ES-I3 (cell line): ENCODE results near the gene ATP8B3.
A peak's percentile ranks its signal among the peaks of the same experiment; 100 is the strongest.
"Not testable (repeated sequence)": the region's sequence is repeated elsewhere in the genome, so short reads cannot be mapped to it uniquely, and the experiment has no call there.

ENCODE experiments used
- H3K36me3 ChIP-seq: 2 replicates; pipeline ENCODE4 v1.6.1; 2013; ENCODE audit warnings: mild to moderate bottlenecking, low read length, control low read depth, moderate library complexity; ENCODE audit not compliant: insufficient read depth
- H3K4me1 ChIP-seq: 2 replicates; pipeline ENCODE4 v1.6.1; 2013; ENCODE audit warnings: mild to moderate bottlenecking, control low read depth, low read length; ENCODE audit not compliant: insufficient read depth
- H3K9ac ChIP-seq: 2 replicates; pipeline ENCODE4 v1.6.1; 2013; ENCODE audit warnings: low read depth, mild to moderate bottlenecking, low read length, moderate library complexity
- H3K9me3 ChIP-seq: 2 replicates; pipeline ENCODE4 v1.6.1; 2013; ENCODE audit warnings: mild to moderate bottlenecking, low read length, moderate library complexity; ENCODE audit not compliant: control insufficient read depth, insufficient read depth

Gene ATP8B3

GRCh38 chr19:1807695-1808394 lies 4.2 kb downstream of the ATP8B3 start:
- H3K4me1 ChIP-seq, result no peaks in the 10 kb centered on the region
- no peak overlapping the region for H3K9ac ChIP-seq
- H3K36me3 ChIP-seq, result no peaks in the 10 kb centered on the region
- H3K9me3 ChIP-seq, result no peaks in the 10 kb centered on the region

GRCh38 chr19:1807030-1807694 lies 4.9 kb downstream of the ATP8B3 start:
- H3K4me1 ChIP-seq, result no peaks in the 10 kb centered on the region
- H3K9me3 ChIP-seq, result no peaks in the 10 kb centered on the region
- no peaks in the 10 kb centered on the region for H3K36me3 ChIP-seq
- H3K9ac ChIP-seq, result no peak overlapping the region

- no peaks in the 10 kb centered on the region for H3K36me3 ChIP-seq
Observed at GRCh38 chr19:1806184-1807029, 5.7 kb downstream of the ATP8B3 start.

GRCh38 chr19:1805401-1806183 lies 6.5 kb downstream of the ATP8B3 start:
- Histone ChIP-seq H3K9me3 (no peaks in the 10 kb centered on the region), H3K9ac (no peak overlapping the region), H3K4me1 (no peaks in the 10 kb centered on the region), H3K36me3 (no peaks in the 10 kb centered on the region)

More at GRCh38 chr19:1806184-1807029, 5.7 kb downstream of the ATP8B3 start:
- no peak overlapping the region for H3K9ac ChIP-seq
- no peaks in the 10 kb centered on the region for H3K4me1 ChIP-seq
- no peaks in the 10 kb centered on the region for H3K9me3 ChIP-seq

- Histone ChIP-seq H3K9ac (no peak overlapping the region), H3K36me3 (no peaks in the 10 kb centered on the region), H3K9me3 (no peaks in the 10 kb centered on the region), H3K4me1 (no peaks in the 10 kb centered on the region)
Observed at GRCh38 chr19:1804858-1805257, 7.2 kb downstream of the ATP8B3 start.

- Histone ChIP-seq H3K9ac (no peak overlapping the region), H3K36me3 (no peaks in the 10 kb centered on the region), H3K9me3 (no peaks in the 10 kb centered on the region), H3K4me1 (0 out of 2 replicates have a peak, but pooled peaks cover 4% of the 10 kb centered on the region)
Observed at GRCh38 chr19:1799695-1800342, 12.3 kb downstream of the ATP8B3 start.

- H3K9me3 ChIP-seq, H3K9ac ChIP-seq, H3K36me3 ChIP-seq: not testable (repeated sequence)
- peaks cover 13% of the 10 kb centered on the region; the same call in 1 of the 2 replicates for H3K4me1 ChIP-seq
Observed at GRCh38 chr19:1797313-1797712, 14.8 kb downstream of the ATP8B3 start.

- Histone ChIP-seq H3K9me3 (no peaks in the 10 kb centered on the region), H3K9ac (no peak overlapping the region), H3K4me1 (peaks cover 13% of the 10 kb centered on the region; the same call in 1 of the 2 replicates), H3K36me3 (no peaks in the 10 kb centered on the region)
Observed at GRCh38 chr19:1796395-1797142, 15.5 kb downstream of the ATP8B3 start.

- no peaks in the 10 kb centered on the region for H3K36me3 ChIP-seq
- H3K9me3 ChIP-seq, result peaks cover 3% of the 10 kb centered on the region; the same call in 1 of the 2 replicates
- no peak overlapping the region for H3K9ac ChIP-seq
- peaks cover 13% of the 10 kb centered on the region; the same call in 1 of the 2 replicates for H3K4me1 ChIP-seq
Observed at GRCh38 chr19:1794424-1795172, 17.5 kb downstream of the ATP8B3 start.

GRCh38 chr19:1791879-1792278 lies 20.2 kb downstream of the ATP8B3 start:
- H3K4me1 ChIP-seq, result peaks cover 13% of the 10 kb centered on the region; the same call in 1 of the 2 replicates
- H3K9me3 ChIP-seq, result peaks cover 3% of the 10 kb centered on the region; the same call in 1 of the 2 replicates
- no peaks in the 10 kb centered on the region for H3K36me3 ChIP-seq

GRCh38 chr19:1790054-1790792 lies 21.9 kb downstream of the ATP8B3 start:
- Histone ChIP-seq H3K9ac (peak overlapping the region; percentile 53; the same call in 1 of the 2 replicates), H3K36me3 (no peaks in the 10 kb centered on the region), H3K4me1 (peaks cover 9% of the 10 kb centered on the region; the same call in 1 of the 2 replicates), H3K9me3 (peaks cover 3% of the 10 kb centered on the region; the same call in 1 of the 2 replicates)

More at GRCh38 chr19:1791879-1792278, 20.2 kb downstream of the ATP8B3 start:
- no peak overlapping the region for H3K9ac ChIP-seq
